ENCODE results near the gene UBE2F.
"Not testable (repeated sequence)": the region's sequence is repeated elsewhere in the genome, so short reads cannot be mapped to it uniquely, and the experiment has no call there.

The UBE2F gene

GRCh38 chr2:237981621-237982020 lies 14.8 kb downstream of the UBE2F start:
- H3K27ac Mint-ChIP-seq, H3K4me3 Mint-ChIP-seq, H3K27me3 Mint-ChIP-seq, H3K9me3 Mint-ChIP-seq: not testable (repeated sequence)
- H3K36me3 Mint-ChIP-seq (ENCODE audit: low read depth), result peaks cover 67% of the 10 kb centered on the region
- H3K4me1 Mint-ChIP-seq (ENCODE audit: low read depth), result peaks cover 78% of the 10 kb centered on the region

DNA sequence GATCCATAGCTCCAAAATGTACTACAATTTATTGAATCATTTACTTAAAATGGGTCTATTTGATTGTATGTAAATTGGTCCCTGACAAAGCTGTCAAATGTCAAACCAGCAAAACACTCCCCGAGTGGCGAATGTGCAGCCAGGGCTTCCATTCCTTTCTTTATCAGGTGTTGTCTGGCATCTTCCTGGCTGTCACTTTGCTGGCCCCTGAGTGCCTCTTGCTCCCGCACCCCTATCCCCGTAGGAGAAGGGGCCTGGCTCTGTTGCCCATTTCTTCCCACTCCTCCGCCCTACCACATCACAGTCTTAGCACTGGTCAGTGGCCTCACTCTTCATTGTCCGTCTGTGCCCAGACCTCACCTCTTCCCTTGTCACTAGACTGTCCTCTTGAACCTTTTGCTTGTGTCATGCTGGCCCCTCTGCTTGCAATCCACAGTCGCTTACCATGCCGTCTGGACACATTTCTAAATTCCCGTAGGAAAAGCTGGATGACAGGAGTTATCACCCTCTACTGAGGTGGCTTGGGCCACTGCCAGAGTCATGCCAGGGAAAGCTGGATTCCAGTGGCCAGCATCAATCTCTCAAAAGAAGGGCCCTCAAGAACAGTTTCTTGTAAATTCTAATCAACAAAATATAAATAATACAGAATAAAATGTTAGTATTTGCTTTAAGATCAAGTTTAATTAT lies 15.4 kb downstream of the UBE2F start:
- Mint-ChIP-seq H3K9me3 (no peaks in the 10 kb centered on the region), H3K27ac (peak overlapping the region; percentile 67), H3K4me3 (peak overlapping the region; percentile 20), H3K36me3 (ENCODE audit: low read depth) (peaks cover 73% of the 10 kb centered on the region), H3K27me3 (no peaks in the 10 kb centered on the region), H3K4me1 (ENCODE audit: low read depth) (peaks cover 75% of the 10 kb centered on the region)

- H3K27ac Mint-ChIP-seq, result peak overlapping the region; percentile 64
- H3K4me3 Mint-ChIP-seq, result no peak overlapping the region
- no peaks in the 10 kb centered on the region for H3K9me3 Mint-ChIP-seq
- H3K27me3 Mint-ChIP-seq, result no peaks in the 10 kb centered on the region
- H3K4me1 Mint-ChIP-seq (ENCODE audit: low read depth), result peaks cover 60% of the 10 kb centered on the region
- H3K36me3 Mint-ChIP-seq (ENCODE audit: low read depth), result peaks cover 66% of the 10 kb centered on the region
Observed at GRCh38 chr2:237983922-237984321, 17.1 kb downstream of the UBE2F start.

GRCh38 chr2:237987268-237987667 lies 20.5 kb downstream of the UBE2F start:
- Mint-ChIP-seq H3K27ac (no peak overlapping the region), H3K4me3 (no peak overlapping the region), H3K4me1 (ENCODE audit: low read depth) (peaks cover 29% of the 10 kb centered on the region), H3K27me3 (no peaks in the 10 kb centered on the region), H3K9me3 (no peaks in the 10 kb centered on the region), H3K36me3 (ENCODE audit: low read depth) (peaks cover 62% of the 10 kb centered on the region)

- Mint-ChIP-seq H3K27ac (no peak overlapping the region), H3K4me1 (ENCODE audit: low read depth) (peaks cover 42% of the 10 kb centered on the region), H3K4me3 (no peak overlapping the region), H3K27me3 (no peaks in the 10 kb centered on the region), H3K36me3 (ENCODE audit: low read depth) (peaks cover 69% of the 10 kb centered on the region), H3K9me3 (no peaks in the 10 kb centered on the region)
Observed at GRCh38 chr2:237993701-237994100, 26.9 kb downstream of the UBE2F start.

DNA sequence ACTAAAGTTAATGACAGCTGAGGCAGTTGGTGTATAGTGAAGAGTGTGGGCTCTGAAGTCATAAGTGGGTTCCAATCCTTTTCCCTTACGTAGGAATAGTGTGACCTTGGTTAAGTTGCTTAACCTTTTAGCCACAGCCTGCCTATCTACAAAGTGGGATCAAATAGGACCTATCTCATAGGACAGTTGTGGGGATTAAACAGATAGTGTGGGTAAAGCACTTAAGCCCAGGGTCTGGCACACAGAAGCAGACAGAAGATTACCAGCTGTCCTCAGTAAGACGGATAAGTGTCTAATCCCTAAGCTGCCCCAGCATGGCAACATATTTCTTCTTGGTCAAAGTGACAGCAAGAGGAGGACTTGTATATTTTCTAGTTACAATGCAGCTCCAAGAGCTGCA lies 28.2 kb downstream of the UBE2F start:
- Mint-ChIP-seq H3K36me3 (ENCODE audit: low read depth) (peaks cover 68% of the 10 kb centered on the region), H3K4me3 (no peak overlapping the region), H3K27me3 (no peaks in the 10 kb centered on the region), H3K27ac (peak overlapping the region; percentile 77), H3K9me3 (no peaks in the 10 kb centered on the region), H3K4me1 (ENCODE audit: low read depth) (peaks cover 55% of the 10 kb centered on the region)

DNA sequence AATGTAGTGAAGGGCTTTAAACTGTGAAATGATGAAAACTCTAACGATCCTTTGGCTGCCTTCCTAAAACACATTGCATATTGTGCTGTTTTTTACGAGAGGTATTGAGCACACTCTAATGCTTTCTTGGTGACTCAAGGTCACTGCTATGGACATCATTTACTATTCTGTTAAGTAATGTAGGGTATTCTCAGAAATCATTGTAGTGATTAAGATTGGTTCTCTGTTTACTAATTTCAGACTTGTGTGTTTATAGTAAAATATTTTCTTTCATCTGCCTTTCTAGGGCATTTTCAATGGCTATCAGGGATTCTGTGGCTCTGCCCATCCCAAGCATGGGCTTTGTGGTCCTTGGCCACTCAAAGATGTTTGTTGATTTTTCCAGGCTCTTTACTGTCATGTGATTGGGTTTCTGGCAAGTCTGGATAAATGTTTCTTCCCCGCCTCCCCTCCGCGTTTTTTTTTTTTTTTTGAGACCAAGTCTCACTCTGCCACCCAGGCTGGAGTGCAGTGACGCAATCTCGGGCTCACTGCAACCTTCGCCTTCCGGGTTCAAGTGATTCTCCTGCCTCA lies 29.3 kb downstream of the UBE2F start:
- Mint-ChIP-seq H3K36me3 (ENCODE audit: low read depth) (peaks cover 73% of the 10 kb centered on the region), H3K27me3 (no peaks in the 10 kb centered on the region), H3K4me1 (ENCODE audit: low read depth) (peaks cover 63% of the 10 kb centered on the region), H3K27ac (peak overlapping the region; percentile 94), H3K9me3 (peaks cover 3% of the 10 kb centered on the region), H3K4me3 (no peak overlapping the region)

DNA sequence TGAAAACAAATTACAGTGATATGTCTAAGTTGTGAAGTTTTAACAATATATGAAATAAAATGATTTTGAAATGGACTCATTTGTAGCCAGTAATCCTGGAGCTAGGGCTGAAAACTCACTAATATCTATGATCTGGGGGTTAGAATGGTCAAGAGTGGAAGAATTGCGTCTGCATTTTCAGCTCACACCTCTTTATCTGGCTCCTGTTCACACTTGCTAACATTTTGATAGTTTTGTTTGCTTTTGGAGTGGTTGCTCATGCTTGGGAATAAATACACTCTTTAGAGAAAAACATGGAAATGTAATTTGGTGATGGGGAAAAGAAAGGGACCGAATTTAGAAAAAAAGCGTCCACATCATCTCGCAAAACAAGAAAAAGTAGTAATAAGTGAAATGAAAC lies 30.7 kb downstream of the UBE2F start:
- H3K27ac Mint-ChIP-seq, result peak overlapping the region; percentile 94
- H3K36me3 Mint-ChIP-seq (ENCODE audit: low read depth), result peaks cover 72% of the 10 kb centered on the region
- H3K4me3 Mint-ChIP-seq, result peak overlapping the region; percentile 48

GRCh38 chr2:237998530-237998929 lies 31.7 kb downstream of the UBE2F start:
- Mint-ChIP-seq H3K9me3 (peaks cover 3% of the 10 kb centered on the region), H3K27ac (peak overlapping the region; percentile 94), H3K27me3 (no peaks in the 10 kb centered on the region), H3K4me1 (ENCODE audit: low read depth) (peaks cover 76% of the 10 kb centered on the region), H3K4me3 (peak overlapping the region; percentile 75), H3K36me3 (ENCODE audit: low read depth) (peaks cover 65% of the 10 kb centered on the region)

More for the DNA sequence above, 30.7 kb downstream of the UBE2F start:
- Mint-ChIP-seq H3K4me1 (ENCODE audit: low read depth) (peaks cover 66% of the 10 kb centered on the region), H3K27me3 (no peaks in the 10 kb centered on the region), H3K9me3 (peaks cover 3% of the 10 kb centered on the region)

- H3K27ac Mint-ChIP-seq, result peak overlapping the region; percentile 97
- peak overlapping the region; percentile 74 for H3K4me3 Mint-ChIP-seq
- peaks cover 3% of the 10 kb centered on the region for H3K9me3 Mint-ChIP-seq
- H3K36me3 Mint-ChIP-seq (ENCODE audit: low read depth), result peaks cover 61% of the 10 kb centered on the region
- H3K4me1 Mint-ChIP-seq (ENCODE audit: low read depth), result peaks cover 84% of the 10 kb centered on the region
- H3K27me3 Mint-ChIP-seq, result no peaks in the 10 kb centered on the region
Observed at GRCh38 chr2:238003234-238004031, 36.6 kb downstream of the UBE2F start.

- H3K27me3 Mint-ChIP-seq, result no peaks in the 10 kb centered on the region
- peaks cover 55% of the 10 kb centered on the region for H3K36me3 Mint-ChIP-seq (ENCODE audit: low read depth)
- H3K4me1 Mint-ChIP-seq (ENCODE audit: low read depth), result peaks cover 84% of the 10 kb centered on the region
- H3K9me3 Mint-ChIP-seq, result peaks cover 3% of the 10 kb centered on the region
- peak overlapping the region; percentile 97 for H3K27ac Mint-ChIP-seq
- peak overlapping the region; percentile 74 for H3K4me3 Mint-ChIP-seq
Observed at GRCh38 chr2:238004077-238004830, 37.4 kb downstream of the UBE2F start.

DNA sequence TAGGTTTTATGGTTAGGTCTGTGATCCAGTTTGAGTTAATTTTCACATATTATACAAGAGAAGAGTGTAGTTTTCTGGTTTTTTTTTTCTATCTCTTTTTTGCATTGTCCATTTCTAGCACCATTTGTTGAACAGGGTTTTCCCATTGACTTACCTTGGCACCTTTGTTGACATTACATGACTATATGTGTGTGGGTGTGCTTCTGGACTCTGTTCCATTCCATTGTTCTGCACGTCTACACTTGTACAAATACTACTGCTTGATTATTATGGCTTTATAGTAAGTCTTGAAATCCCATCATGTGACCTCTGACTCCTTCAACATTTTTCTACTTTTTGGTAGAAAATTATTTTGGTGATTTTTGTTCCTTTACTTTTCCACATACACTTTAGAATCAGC lies 38.7 kb downstream of the UBE2F start:
- Mint-ChIP-seq H3K27me3 (no peaks in the 10 kb centered on the region), H3K4me3 (peak overlapping the region; percentile 15), H3K36me3 (ENCODE audit: low read depth) (peaks cover 53% of the 10 kb centered on the region), H3K4me1 (ENCODE audit: low read depth) (peaks cover 84% of the 10 kb centered on the region), H3K9me3 (no peaks in the 10 kb centered on the region), H3K27ac (peak overlapping the region; percentile 85)

- H3K36me3 Mint-ChIP-seq (ENCODE audit: low read depth), result peaks cover 59% of the 10 kb centered on the region
- H3K27ac Mint-ChIP-seq, result peak overlapping the region; percentile 68
- peaks cover 91% of the 10 kb centered on the region for H3K4me1 Mint-ChIP-seq (ENCODE audit: low read depth)
- no peaks in the 10 kb centered on the region for H3K27me3 Mint-ChIP-seq
- H3K4me3 Mint-ChIP-seq, result no peak overlapping the region
- no peaks in the 10 kb centered on the region for H3K9me3 Mint-ChIP-seq
Observed at GRCh38 chr2:238006510-238006909, 39.7 kb downstream of the UBE2F start.

- Mint-ChIP-seq H3K27me3 (no peaks in the 10 kb centered on the region), H3K4me1 (ENCODE audit: low read depth) (peaks cover 82% of the 10 kb centered on the region), H3K27ac (no peak overlapping the region), H3K36me3 (ENCODE audit: low read depth) (peaks cover 61% of the 10 kb centered on the region), H3K4me3 (no peak overlapping the region), H3K9me3 (no peaks in the 10 kb centered on the region)
Observed at GRCh38 chr2:238007924-238008323, 41.1 kb downstream of the UBE2F start.

Data from stimulated activated naive CD8-positive, alpha-beta T cell treated with anti-CD3 and anti-CD28 coated beads, Interleukin-15, Interleukin-2, amounts not matched to agents 100 ng/mL and 50 ng/mL, for 24 hours (primary cell).